ENCODE measurements around the gene NCAM2.
A peak's percentile ranks its signal among the peaks of the same experiment; 100 is the strongest.

NCAM2 gene

DNA sequence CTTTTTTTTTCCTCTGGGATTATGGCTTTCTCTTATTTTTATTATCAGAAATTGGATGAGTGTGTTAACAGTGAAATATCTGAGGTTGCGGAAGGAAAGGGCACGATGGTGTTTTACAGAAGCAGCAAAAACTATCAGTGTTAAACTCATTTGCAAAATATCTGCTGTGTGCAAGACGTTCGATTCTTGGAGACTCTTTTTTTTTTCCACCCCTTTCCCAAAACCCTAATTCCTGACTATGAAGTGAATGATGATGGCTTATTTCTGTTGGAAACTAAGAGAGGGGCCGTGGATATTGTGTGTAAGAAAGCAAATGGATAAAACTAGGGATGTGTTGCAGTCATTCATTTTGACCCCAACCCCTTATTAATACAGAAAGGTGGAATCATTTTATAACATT lies 677 bp downstream of the NCAM2 start:
- peak overlapping the region; percentile 85 for H3K4me3 ChIP-seq (ENCODE audit: low read depth, low read length)

DNA sequence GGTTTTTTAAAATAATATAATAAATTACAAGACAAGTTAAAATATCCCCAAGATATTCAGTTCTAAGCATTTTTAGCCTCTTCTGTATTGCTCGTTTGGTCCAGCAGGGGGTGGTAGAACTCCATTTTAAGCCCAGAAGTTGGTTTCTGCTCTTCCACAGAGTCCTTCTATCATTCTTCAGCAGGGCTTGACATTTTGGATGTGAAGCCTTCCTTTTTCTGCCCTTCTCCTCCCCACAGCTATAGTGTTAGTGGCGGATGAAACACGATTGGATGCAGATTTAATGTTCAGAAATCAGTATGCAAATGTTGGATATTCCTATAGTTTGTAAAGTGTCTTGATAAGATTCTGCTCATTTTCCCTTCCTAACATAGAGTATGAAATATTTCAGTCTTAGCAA lies 1.4 kb downstream of the NCAM2 start:
- Histone ChIP-seq H3K27me3 (ENCODE audit: control insufficient read depth, insufficient read depth, low read length) (peaks cover 35% of the 10 kb centered on the region), H3K36me3 (ENCODE audit: control insufficient read depth, insufficient read depth, low read length) (no peaks in the 10 kb centered on the region), H3K27ac (ENCODE audit: low read depth, low read length) (no peak overlapping the region), H3K4me1 (ENCODE audit: control insufficient read depth, insufficient read depth, low read length) (peaks cover 6% of the 10 kb centered on the region), H3K9ac (ENCODE audit: low read depth, low read length) (no peak overlapping the region), H3K9me3 (ENCODE audit: control insufficient read depth, insufficient read depth, low read length) (no peaks in the 10 kb centered on the region; the same call in 1 of the 2 replicates), H3K4me3 (ENCODE audit: low read depth, low read length) (no peak overlapping the region)

More for the DNA sequence above, 677 bp downstream of the NCAM2 start:
- Histone ChIP-seq H3K36me3 (ENCODE audit: control insufficient read depth, insufficient read depth, low read length) (no peaks in the 10 kb centered on the region), H3K27ac (ENCODE audit: low read depth, low read length) (no peak overlapping the region), H3K9me3 (ENCODE audit: control insufficient read depth, insufficient read depth, low read length) (no peaks in the 10 kb centered on the region), H3K9ac (ENCODE audit: low read depth, low read length) (no peak overlapping the region), H3K27me3 (ENCODE audit: control insufficient read depth, insufficient read depth, low read length) (peaks cover 35% of the 10 kb centered on the region), H3K4me1 (ENCODE audit: control insufficient read depth, insufficient read depth, low read length) (peaks cover 6% of the 10 kb centered on the region)

DNA sequence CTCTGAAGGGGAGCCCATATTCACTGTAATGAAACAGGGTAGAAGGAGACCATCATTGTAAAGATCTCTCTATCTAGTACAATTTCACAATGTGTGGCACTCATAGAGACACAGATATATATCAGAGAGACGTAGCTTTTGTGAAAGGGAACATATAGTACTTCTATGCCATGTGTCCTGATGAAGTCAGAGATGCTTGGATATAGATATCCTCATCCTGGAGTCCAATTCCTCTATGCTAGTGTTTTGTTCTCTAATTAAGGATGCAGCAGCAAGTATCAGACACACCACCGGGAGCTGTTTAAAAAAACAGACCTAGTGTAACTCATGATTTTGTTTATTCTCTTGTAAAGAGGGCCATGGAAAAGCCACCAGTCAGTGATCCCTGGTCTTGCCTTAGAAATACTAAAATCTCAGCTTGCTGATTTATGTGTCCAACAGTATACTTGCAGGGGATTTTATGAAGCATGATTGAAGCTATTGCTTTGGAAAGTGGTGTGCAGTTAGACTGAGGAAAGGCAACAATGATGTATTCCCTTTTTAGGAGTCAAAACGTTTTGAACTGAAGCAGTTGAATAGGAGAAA lies 2.5 kb downstream of the NCAM2 start:
- Histone ChIP-seq H3K36me3 (ENCODE audit: control insufficient read depth, insufficient read depth, low read length) (no peaks in the 10 kb centered on the region), H3K4me1 (ENCODE audit: control insufficient read depth, insufficient read depth, low read length) (peaks cover 6% of the 10 kb centered on the region), H3K9ac (ENCODE audit: low read depth, low read length) (no peak overlapping the region), H3K9me3 (ENCODE audit: control insufficient read depth, insufficient read depth, low read length) (no peaks in the 10 kb centered on the region; the same call in 1 of the 2 replicates), H3K27ac (ENCODE audit: low read depth, low read length) (no peak overlapping the region), H3K27me3 (ENCODE audit: control insufficient read depth, insufficient read depth, low read length) (peaks cover 32% of the 10 kb centered on the region), H3K4me3 (ENCODE audit: low read depth, low read length) (no peak overlapping the region)

DNA sequence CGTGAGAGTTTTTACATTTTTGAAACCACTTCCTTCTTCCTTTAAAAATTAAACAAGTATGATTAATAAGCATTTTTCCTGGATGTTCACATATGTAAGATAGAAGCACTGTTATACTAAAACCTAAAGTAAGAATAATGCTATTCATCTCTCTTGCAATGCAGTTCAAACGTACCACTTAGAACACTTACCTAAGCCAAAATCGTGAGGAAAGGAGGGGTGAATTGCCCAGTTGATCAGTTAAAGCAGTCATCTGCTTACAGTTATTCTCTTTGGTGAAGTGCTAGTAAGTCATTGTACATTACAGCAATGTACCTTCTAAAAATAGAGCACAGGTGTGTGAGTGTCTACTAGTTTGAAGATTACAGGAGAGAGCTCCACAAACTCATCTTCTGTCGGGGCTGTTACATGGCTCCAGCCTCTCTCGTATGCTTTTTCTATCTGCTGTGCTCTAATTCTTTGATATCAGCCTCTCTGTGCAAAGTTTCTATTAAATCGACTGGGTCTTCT lies 3.4 kb downstream of the NCAM2 start:
- Histone ChIP-seq H3K9ac (ENCODE audit: low read depth, low read length) (no peak overlapping the region), H3K27me3 (ENCODE audit: control insufficient read depth, insufficient read depth, low read length) (peaks cover 25% of the 10 kb centered on the region)

DNA sequence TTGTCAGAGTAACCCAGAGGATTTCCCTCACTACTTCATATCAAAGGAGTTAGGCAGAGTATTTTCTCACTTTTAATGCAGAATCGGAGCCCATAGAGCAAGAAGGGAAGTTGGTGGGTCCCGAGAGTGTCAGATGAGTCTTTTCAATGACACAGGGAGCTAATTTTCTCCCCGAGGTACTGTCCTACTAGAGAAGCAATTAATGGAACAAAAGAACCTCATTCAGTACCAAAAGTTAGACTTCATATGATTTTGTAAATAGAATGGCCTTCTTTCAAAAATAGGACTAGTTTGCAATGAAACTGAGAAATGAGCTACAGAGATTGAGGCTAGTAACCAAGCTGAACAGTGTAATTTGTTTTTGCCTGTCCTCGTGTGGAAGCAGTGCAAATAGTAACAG lies 3.9 kb downstream of the NCAM2 start:
- peaks cover 9% of the 10 kb centered on the region for H3K4me1 ChIP-seq (ENCODE audit: control insufficient read depth, insufficient read depth, low read length)
- peaks cover 20% of the 10 kb centered on the region for H3K27me3 ChIP-seq (ENCODE audit: control insufficient read depth, insufficient read depth, low read length)
- no peak overlapping the region for H3K9ac ChIP-seq (ENCODE audit: low read depth, low read length)
- no peaks in the 10 kb centered on the region for H3K36me3 ChIP-seq (ENCODE audit: control insufficient read depth, insufficient read depth, low read length)
- H3K27ac ChIP-seq (ENCODE audit: low read depth, low read length) = no peak overlapping the region
- no peaks in the 10 kb centered on the region; the same call in 1 of the 2 replicates for H3K9me3 ChIP-seq (ENCODE audit: control insufficient read depth, insufficient read depth, low read length)
- H3K4me3 ChIP-seq (ENCODE audit: low read depth, low read length) = no peak overlapping the region

More for the DNA sequence above, 3.4 kb downstream of the NCAM2 start:
- H3K4me3 ChIP-seq (ENCODE audit: low read depth, low read length) = no peak overlapping the region
- no peaks in the 10 kb centered on the region for H3K36me3 ChIP-seq (ENCODE audit: control insufficient read depth, insufficient read depth, low read length)
- no peaks in the 10 kb centered on the region; the same call in 1 of the 2 replicates for H3K9me3 ChIP-seq (ENCODE audit: control insufficient read depth, insufficient read depth, low read length)
- no peak overlapping the region for H3K27ac ChIP-seq (ENCODE audit: low read depth, low read length)
- peaks cover 7% of the 10 kb centered on the region for H3K4me1 ChIP-seq (ENCODE audit: control insufficient read depth, insufficient read depth, low read length)

DNA sequence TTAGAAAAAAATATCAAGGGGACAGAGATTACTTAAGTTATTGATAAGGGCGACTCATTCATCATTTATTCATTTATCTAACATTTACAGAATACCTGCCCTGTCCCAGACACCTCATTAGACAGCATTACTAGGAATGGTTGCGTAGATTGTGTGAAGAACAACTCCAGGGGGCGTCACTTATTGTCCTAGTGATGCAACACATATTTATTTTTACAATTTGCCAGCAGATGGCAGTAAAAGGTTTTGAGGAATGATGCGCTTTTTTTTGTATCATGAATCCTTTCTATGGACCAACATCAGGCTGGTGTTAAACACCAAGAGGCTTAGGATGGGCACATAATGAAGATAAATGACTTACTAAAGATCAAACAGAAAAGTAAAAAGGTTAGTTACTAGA lies 5.5 kb downstream of the NCAM2 start:
- Histone ChIP-seq H3K9ac (ENCODE audit: low read depth, low read length) (no peak overlapping the region), H3K27me3 (ENCODE audit: control insufficient read depth, insufficient read depth, low read length) (peaks cover 8% of the 10 kb centered on the region), H3K9me3 (ENCODE audit: control insufficient read depth, insufficient read depth, low read length) (no peaks in the 10 kb centered on the region; the same call in 1 of the 2 replicates), H3K27ac (ENCODE audit: low read depth, low read length) (no peak overlapping the region), H3K4me3 (ENCODE audit: low read depth, low read length) (no peak overlapping the region), H3K36me3 (ENCODE audit: control insufficient read depth, insufficient read depth, low read length) (no peaks in the 10 kb centered on the region), H3K4me1 (ENCODE audit: control insufficient read depth, insufficient read depth, low read length) (peaks cover 6% of the 10 kb centered on the region)

DNA sequence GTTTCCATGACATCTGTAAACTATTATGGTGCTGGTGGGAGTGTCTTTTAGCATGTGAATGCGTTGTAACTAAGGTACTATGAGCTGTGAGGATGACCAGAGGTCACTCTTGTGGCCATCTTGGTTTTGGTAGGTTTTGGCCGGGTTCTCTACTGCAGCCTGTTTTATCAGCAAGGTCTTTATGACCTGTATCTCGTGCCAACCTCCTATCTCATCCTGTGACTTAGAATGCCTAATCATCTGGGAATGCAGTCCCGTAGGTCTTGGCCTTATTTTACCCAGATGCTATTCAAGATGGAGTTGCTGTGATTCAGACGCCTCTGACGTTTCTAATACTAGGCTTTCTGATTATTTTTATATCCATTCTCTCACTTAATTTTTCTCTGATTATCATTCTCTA lies 9.4 kb downstream of the NCAM2 start:
- no peak overlapping the region for H3K9ac ChIP-seq (ENCODE audit: low read depth, low read length)
- no peak overlapping the region for H3K4me3 ChIP-seq (ENCODE audit: low read depth, low read length)
- no peaks in the 10 kb centered on the region for H3K27me3 ChIP-seq (ENCODE audit: control insufficient read depth, insufficient read depth, low read length)
- no peaks in the 10 kb centered on the region; the same call in 1 of the 2 replicates for H3K9me3 ChIP-seq (ENCODE audit: control insufficient read depth, insufficient read depth, low read length)
- peaks cover 20% of the 10 kb centered on the region for H3K4me1 ChIP-seq (ENCODE audit: control insufficient read depth, insufficient read depth, low read length)
- H3K36me3 ChIP-seq (ENCODE audit: control insufficient read depth, insufficient read depth, low read length) = no peaks in the 10 kb centered on the region
- no peak overlapping the region for H3K27ac ChIP-seq (ENCODE audit: low read depth, low read length)

DNA sequence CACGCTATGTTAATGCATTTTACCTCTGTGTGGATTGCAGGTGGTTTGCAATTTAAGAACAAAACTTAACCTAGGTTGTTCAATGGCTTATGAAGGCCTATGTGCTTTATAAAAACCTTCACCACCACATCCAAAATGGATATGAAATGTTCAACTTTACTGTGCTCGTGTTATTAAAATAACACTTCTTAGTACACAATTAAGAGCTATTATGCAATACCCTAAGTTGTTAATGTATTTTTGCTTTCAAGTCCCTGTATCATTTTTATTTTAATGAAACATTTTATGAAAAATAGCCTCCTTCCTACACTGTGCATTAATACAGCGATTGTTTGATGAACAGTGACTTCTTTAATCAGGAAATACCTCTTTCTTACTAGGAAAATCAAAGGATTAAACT lies 12.0 kb downstream of the NCAM2 start:
- Histone ChIP-seq H3K9ac (ENCODE audit: low read depth, low read length) (no peak overlapping the region), H3K9me3 (ENCODE audit: control insufficient read depth, insufficient read depth, low read length) (no peaks in the 10 kb centered on the region), H3K36me3 (ENCODE audit: control insufficient read depth, insufficient read depth, low read length) (no peaks in the 10 kb centered on the region), H3K27me3 (ENCODE audit: control insufficient read depth, insufficient read depth, low read length) (no peaks in the 10 kb centered on the region), H3K4me1 (ENCODE audit: control insufficient read depth, insufficient read depth, low read length) (peaks cover 20% of the 10 kb centered on the region), H3K4me3 (ENCODE audit: low read depth, low read length) (peak overlapping the region; percentile 38; the same call in 1 of the 2 replicates), H3K27ac (ENCODE audit: low read depth, low read length) (peak overlapping the region; percentile 7)

DNA sequence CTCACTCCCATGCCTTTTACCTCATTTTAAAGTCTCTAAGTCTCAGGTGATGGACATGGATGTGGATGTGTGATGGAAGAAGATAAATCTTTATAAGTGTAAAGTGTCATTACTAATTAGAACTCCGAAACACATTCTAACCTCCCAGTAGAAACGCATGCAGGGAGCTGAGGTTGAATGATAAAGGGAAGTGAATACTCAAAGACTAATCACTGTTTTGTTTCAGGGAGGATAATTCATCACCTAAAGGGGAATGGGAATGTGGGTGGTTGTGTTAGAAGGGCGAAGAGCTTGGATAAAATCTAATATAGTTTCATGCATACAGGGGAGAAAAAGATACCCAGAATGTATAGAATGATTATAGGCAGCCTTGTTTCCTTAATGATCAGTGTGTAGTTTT lies 12.5 kb downstream of the NCAM2 start:
- H3K4me1 ChIP-seq (ENCODE audit: control insufficient read depth, insufficient read depth, low read length) = peaks cover 20% of the 10 kb centered on the region
- no peaks in the 10 kb centered on the region for H3K9me3 ChIP-seq (ENCODE audit: control insufficient read depth, insufficient read depth, low read length)
- H3K4me3 ChIP-seq (ENCODE audit: low read depth, low read length) = peak overlapping the region; percentile 38; the same call in 1 of the 2 replicates
- H3K36me3 ChIP-seq (ENCODE audit: control insufficient read depth, insufficient read depth, low read length) = no peaks in the 10 kb centered on the region
- H3K9ac ChIP-seq (ENCODE audit: low read depth, low read length) = no peak overlapping the region
- peak overlapping the region; percentile 7 for H3K27ac ChIP-seq (ENCODE audit: low read depth, low read length)
- no peaks in the 10 kb centered on the region for H3K27me3 ChIP-seq (ENCODE audit: control insufficient read depth, insufficient read depth, low read length)

DNA sequence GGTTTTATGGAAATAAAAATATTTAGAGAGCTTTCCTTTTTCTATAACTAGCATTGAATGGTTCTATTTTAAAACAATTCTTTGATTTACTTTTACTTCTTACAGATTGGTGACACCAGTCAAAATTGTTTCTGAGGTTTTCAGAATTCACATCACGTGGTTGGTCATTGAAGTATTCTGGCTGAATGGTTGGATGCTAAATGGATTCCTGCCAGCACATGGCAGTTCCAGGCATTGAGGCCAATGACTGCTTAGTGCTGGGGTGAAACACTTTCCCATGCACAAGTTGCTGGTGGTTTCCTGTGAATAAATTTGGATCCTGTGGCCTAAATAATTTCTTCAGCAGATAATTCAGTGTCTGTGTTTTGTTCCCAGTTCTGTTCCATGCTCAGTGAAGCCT lies 20.6 kb downstream of the NCAM2 start:
- Histone ChIP-seq H3K36me3 (ENCODE audit: control insufficient read depth, insufficient read depth, low read length) (no peaks in the 10 kb centered on the region), H3K4me1 (ENCODE audit: control insufficient read depth, insufficient read depth, low read length) (peaks cover 29% of the 10 kb centered on the region), H3K9ac (ENCODE audit: low read depth, low read length) (no peak overlapping the region), H3K27me3 (ENCODE audit: control insufficient read depth, insufficient read depth, low read length) (no peaks in the 10 kb centered on the region), H3K4me3 (ENCODE audit: low read depth, low read length) (no peak overlapping the region), H3K27ac (ENCODE audit: low read depth, low read length) (no peak overlapping the region), H3K9me3 (ENCODE audit: control insufficient read depth, insufficient read depth, low read length) (no peaks in the 10 kb centered on the region)

DNA sequence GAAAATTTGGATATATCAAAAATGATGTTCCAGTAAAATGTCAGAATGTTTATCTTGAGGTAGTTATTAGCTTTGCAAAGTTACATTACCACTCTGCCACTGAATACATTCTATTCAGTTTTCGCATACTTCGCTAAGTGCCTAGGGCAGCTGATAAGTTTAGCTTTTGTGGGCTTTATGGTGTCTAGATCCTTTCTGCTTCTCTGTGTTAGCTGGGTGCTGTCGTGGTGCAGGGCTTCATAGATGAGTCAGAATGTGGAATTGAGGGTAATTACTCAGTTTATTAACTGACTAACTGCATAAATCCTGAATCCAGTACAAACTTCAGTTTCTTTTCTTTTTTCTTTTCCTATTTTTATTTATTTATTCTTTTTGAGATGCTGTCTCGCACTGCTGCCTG lies 21.5 kb downstream of the NCAM2 start:
- Histone ChIP-seq H3K9me3 (ENCODE audit: control insufficient read depth, insufficient read depth, low read length) (no peaks in the 10 kb centered on the region), H3K27ac (ENCODE audit: low read depth, low read length) (no peak overlapping the region), H3K9ac (ENCODE audit: low read depth, low read length) (no peak overlapping the region), H3K4me1 (ENCODE audit: control insufficient read depth, insufficient read depth, low read length) (peaks cover 29% of the 10 kb centered on the region), H3K27me3 (ENCODE audit: control insufficient read depth, insufficient read depth, low read length) (no peaks in the 10 kb centered on the region), H3K4me3 (ENCODE audit: low read depth, low read length) (no peak overlapping the region), H3K36me3 (ENCODE audit: control insufficient read depth, insufficient read depth, low read length) (no peaks in the 10 kb centered on the region)
